ENCODE results near the gene LDLRAD1.

DNA sequence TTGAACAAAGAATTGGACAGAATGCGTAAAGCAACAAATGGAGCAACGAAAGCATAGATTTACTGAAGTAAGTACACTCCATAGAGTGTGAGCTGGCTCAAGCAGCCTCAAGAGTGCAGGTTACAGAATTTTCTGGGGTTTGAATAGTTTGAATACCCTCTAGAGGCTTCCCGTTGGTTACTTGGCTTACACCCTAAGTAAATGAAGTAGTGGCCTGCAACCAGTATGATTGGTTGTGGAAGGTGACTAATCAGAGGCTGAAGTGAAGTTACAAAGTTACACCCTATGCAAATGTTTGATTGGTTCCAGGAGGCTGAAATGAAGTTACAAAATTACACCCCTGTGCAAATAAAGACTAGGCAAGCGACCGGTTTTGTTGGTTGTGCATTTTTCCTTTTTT is 46.3 kb upstream of the LDLRAD1 start:
- TF ChIP-seq EZH2 (IDR thresholded peaks at IDR 0.05; ENCODE audit: insufficient read depth, poor library complexity, severe bottlenecking) (no peak), EZH2phosphoT487 (IDR thresholded peaks at IDR 0.05; ENCODE audit: insufficient read depth, low read depth) (no peak)

Measured in GM23248 (cell line).